HCT116 (cell line): ENCODE data around the gene FOXP2. TPM values are rescaled to one million over a fixed set of nuclear protein-coding genes. Genes with fewer than 3 reads are reported as not detected.

Source experiments
- ATAC-seq: fragments of 200-7000 bp; cut with Tn5 transposase; 2 replicates; pipeline ENCODE4 v1.9.1; 2020; ENCODE audit warnings: mild to moderate bottlenecking, moderate library complexity
- BruUV-seq: library from RNA; stranded (reverse); fragments of 400-500 nt; replicated peaks from 2 replicates; lab custom pipeline; 2021; lab: Mats Ljungman, UMichigan
- CTCF ChIA-PET: fragments of 300-600 bp; sonication (Branson Sonifier 250); formaldehyde crosslinking; loops from one replicate; lab custom pipeline; 2021; ENCODE audit warnings: antibody characterized with exemption; lab: Charles Lee
- POLR2A ChIA-PET: fragments of 300-600, 350-600 bp; sonication (Branson Sonifier 250); formaldehyde crosslinking; loops from one replicate; lab custom pipeline; 2021; ENCODE audit warnings: antibody characterized with exemption; lab: Charles Lee
- RAD21 ChIA-PET, 2 experiments: fragments of 300-600 bp; sonication (Branson Sonifier 250); formaldehyde crosslinking; loops; one replicate each; lab custom pipeline; 2023; ENCODE audit warnings: low total read pairs in 2 of 2; ENCODE audit not compliant: uncharacterized antibody in 2 of 2, unreplicated experiment in 2 of 2, low non-redundant PET in 1 of 2; lab: Charles Lee
- DNase-seq: peaks from one replicate; pipeline ENCODE4 v3.0.0-alpha.2; 2010; ENCODE audit warnings: low read depth, low spot score
- H2AFZ ChIP-seq: fragments of 200-600 bp; shearing (Covaris generic), sonication (generic); 2 replicates; pipeline ENCODE4 v1.6.1; 2017; ENCODE audit warnings: low read depth, mixed run types, mixed read lengths, antibody characterized with exemption, low read length; ENCODE audit not compliant: poor library complexity, severe bottlenecking
- H3K27ac ChIP-seq: 2 replicates; pipeline ENCODE4 v1.5.1; 2012; ENCODE audit warnings: low read depth, low read length
- H3K27me3 ChIP-seq: fragments of 200-600 bp; sonication (generic); 2 replicates; pipeline ENCODE4 v1.6.1; 2016; ENCODE audit warnings: mixed run types, low read length, mixed read lengths; ENCODE audit not compliant: insufficient read depth
- H3K36me3 ChIP-seq, 2 experiments: fragments of 200-500 bp in 1 of 2; fragments of 200-600 bp in 1 of 2; sonication (Bioruptor generic) in 1 of 2; sonication (generic) in 1 of 2; 2 replicates each; pipeline versions ENCODE4 v1.5.1 to v1.6.1; 2014 to 2016; ENCODE audit warnings: low read length in 2 of 2, inconsistent platforms in 1 of 2, mixed read lengths in 1 of 2, mixed run types in 1 of 2; ENCODE audit not compliant: insufficient read depth in 2 of 2, control insufficient read depth in 1 of 2
- H3K4me1 ChIP-seq, 2 experiments: fragments of 200-600 bp in 1 of 2; sonication (generic) in 1 of 2; 2 replicates each; pipeline versions ENCODE4 v1.5.1 to v1.6.1; 2012 to 2017; ENCODE audit warnings: low read length in 2 of 2, inconsistent platforms in 1 of 2, mild to moderate bottlenecking in 1 of 2, mixed read lengths in 1 of 2, mixed run types in 1 of 2, moderate library complexity in 1 of 2; ENCODE audit not compliant: insufficient read depth in 2 of 2, control insufficient read depth in 1 of 2
- H3K4me2 ChIP-seq: fragments of 200-600 bp; sonication (generic); 2 replicates; pipeline ENCODE4 v1.6.1; 2017; ENCODE audit warnings: mixed run types, low read length, mixed read lengths
- H3K4me3 ChIP-seq, 2 experiments: fragments of 200-600 bp in 1 of 2; sonication (generic) in 1 of 2; replicated peaks in 1 of 2; 2 replicates each; pipeline ENCODE4 v1.5.1; 2011 to 2016; ENCODE audit warnings: low read length in 2 of 2, control low read depth in 1 of 2, low read depth in 1 of 2, mild to moderate bottlenecking in 1 of 2, mixed read lengths in 1 of 2, mixed run types in 1 of 2
- H3K79me2 ChIP-seq: fragments of 200-600 bp; sonication (generic); 2 replicates; pipeline ENCODE4 v1.6.1; 2017; ENCODE audit warnings: mild to moderate bottlenecking, mixed run types, low read length, moderate library complexity, mixed read lengths; ENCODE audit not compliant: insufficient read depth
- H3K9ac ChIP-seq: fragments of 200-600 bp; sonication (generic); 2 replicates; pipeline ENCODE4 v1.6.1; 2016; ENCODE audit warnings: low read length, mixed read lengths
- H3K9me2 ChIP-seq: fragments of 200-600 bp; sonication (generic), shearing (Covaris generic); 2 replicates; pipeline ENCODE4 v1.6.1; 2017; ENCODE audit warnings: mixed run types, mild to moderate bottlenecking, moderate library complexity; ENCODE audit not compliant: insufficient read depth
- H3K9me3 ChIP-seq, 2 experiments: fragments of 200-500 bp in 1 of 2; fragments of 200-600 bp in 1 of 2; sonication (Bioruptor generic) in 1 of 2; sonication (generic) in 1 of 2; 2 replicates each; pipeline ENCODE4 v1.6.1; 2014 to 2017; ENCODE audit warnings: low read length in 2 of 2, mixed read lengths in 2 of 2, inconsistent platforms in 1 of 2, low read depth in 1 of 2, mild to moderate bottlenecking in 1 of 2, mixed run types in 1 of 2, moderate library complexity in 1 of 2; ENCODE audit not compliant: control insufficient read depth in 1 of 2, insufficient read depth in 1 of 2
- H4K20me1 ChIP-seq: fragments of 200-600 bp; sonication (generic), shearing (Covaris generic); 2 replicates; pipeline ENCODE4 v1.6.1; 2017; ENCODE audit warnings: mixed run types, mild to moderate bottlenecking, moderate library complexity; ENCODE audit not compliant: insufficient read depth
- CEBPB ChIP-seq: IDR thresholded peaks from 2 replicates; pipeline ENCODE4 v1.6.1; 2012; ENCODE audit warnings: low read depth
- FOSL1 ChIP-seq: IDR thresholded peaks from 2 replicates; pipeline ENCODE4 v1.6.1; 2012; ENCODE audit warnings: low read depth
- POLR2A ChIP-seq: IDR thresholded peaks from 2 replicates; pipeline ENCODE4 v1.7.0; 2011; ENCODE audit warnings: borderline replicate concordance; ENCODE audit not compliant: insufficient read depth, insufficient read length; ENCODE audit errors: extremely low read depth
- POLR2AphosphoS5 ChIP-seq: IDR thresholded peaks from 2 replicates; pipeline ENCODE4 v1.6.1; 2011; ENCODE audit warnings: mild to moderate bottlenecking, low read depth, low read length, moderate library complexity
- RAD21 ChIP-seq: IDR thresholded peaks from 2 replicates; pipeline ENCODE4 v1.6.1; 2012; ENCODE audit warnings: low read depth, mild to moderate bottlenecking
- TCF7L2 ChIP-seq: IDR thresholded peaks from 2 replicates; pipeline ENCODE4 v1.7.0; 2011; ENCODE audit warnings: borderline replicate concordance, inconsistent platforms; ENCODE audit not compliant: insufficient read depth, insufficient read length; ENCODE audit errors: extremely low read depth
- ZFX ChIP-seq: fragments of 450-650 bp; IDR thresholded peaks from 2 replicates; pipeline ENCODE4 v1.6.1; 2017
- ZNF274 ChIP-seq: fragments of 200-500 bp; sonication (Bioruptor generic); IDR thresholded peaks from 2 replicates; pipeline ENCODE4 v1.6.1; 2014; ENCODE audit warnings: mild to moderate bottlenecking, low read depth, low read length, inconsistent platforms
- intact Hi-C: fragments of 100-400 bp; cut with micrococcal nuclease; formaldehyde crosslinking; loops from 2 replicates; pipeline ENCODE4 v1.10.0; 2022
- total RNA-seq: library from RNA; stranded (reverse); gene quantifications from one replicate; pipeline ENCODE4 v1.2.1, GENCODE V29; 2021; ENCODE audit not compliant: unreplicated experiment
- TF ChIP-seq, protein P1 (sequence below): IDR thresholded peaks from 2 replicates; pipeline ENCODE4 v1.6.1; 2012
- TF ChIP-seq, protein P2 (sequence below): IDR thresholded peaks from 2 replicates; pipeline ENCODE4 v1.6.1; 2012; ENCODE audit warnings: low read depth
- TF ChIP-seq, protein P3 (sequence below), 3 experiments: fragments of 200-600 bp in 1 of 3; sonication (generic) in 1 of 3; IDR thresholded peaks in 2 of 3; conservative IDR thresholded peaks in 1 of 3; 2 replicates each; pipeline ENCODE4 v1.5.1; 2012 to 2017; ENCODE audit warnings: low read depth in 2 of 3, low read length in 2 of 3, antibody characterized with exemption in 1 of 3, borderline replicate concordance in 1 of 3, control low read depth in 1 of 3, mild to moderate bottlenecking in 1 of 3, mixed read lengths in 1 of 3, mixed run types in 1 of 3, moderate library complexity in 1 of 3; ENCODE audit not compliant: insufficient read depth in 1 of 3

FOXP2 gene
- total RNA-seq, 1 experiment from 2014 or later, result 2.5 TPM

GRCh38 chr7:114589436-114589835 lies 174.8 kb downstream of the FOXP2 start:
- intact Hi-C loops, result no loop called here
- no peak overlapping the region for H3K4me3 ChIP-seq
- no TSS peak for BruUV-seq

GRCh38 chr7:114590298-114590697 lies 175.7 kb downstream of the FOXP2 start:
- ChIA-PET POLR2A (no interaction called here), RAD21 (no interaction called here), CTCF (no interaction called here)
- no TSS peak for BruUV-seq
- H3K9me2 ChIP-seq, result no peaks in the 10 kb centered on the region
- H3K9me3 ChIP-seq, result no peaks in the 10 kb centered on the region
- H3K9ac ChIP-seq, result no peak overlapping the region
- H2AFZ ChIP-seq, result no peak overlapping the region
- no peaks in the 10 kb centered on the region for H3K27me3 ChIP-seq
- ATAC-seq, result no peak
- H4K20me1 ChIP-seq, result no peaks in the 10 kb centered on the region
- H3K4me3 ChIP-seq, result no peak overlapping the region
- H3K36me3 ChIP-seq, result no peaks in the 10 kb centered on the region
- no peaks in the 10 kb centered on the region for H3K79me2 ChIP-seq
- no peak overlapping the region for H3K4me2 ChIP-seq
- no peaks in the 10 kb centered on the region for H3K4me1 ChIP-seq
- no peak overlapping the region for H3K27ac ChIP-seq
- intact Hi-C loops, result no loop called here
- no peak for DNase-seq
- no peak for TF ChIP-seq POLR2AphosphoS5
- TF ChIP-seq POLR2A, result no peak
- no peak for TF ChIP-seq ZFX
- TF ChIP-seq, protein P1, sequence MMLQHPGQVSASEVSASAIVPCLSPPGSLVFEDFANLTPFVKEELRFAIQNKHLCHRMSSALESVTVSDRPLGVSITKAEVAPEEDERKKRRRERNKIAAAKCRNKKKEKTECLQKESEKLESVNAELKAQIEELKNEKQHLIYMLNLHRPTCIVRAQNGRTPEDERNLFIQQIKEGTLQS, result no peak
- TF ChIP-seq, protein P2, sequence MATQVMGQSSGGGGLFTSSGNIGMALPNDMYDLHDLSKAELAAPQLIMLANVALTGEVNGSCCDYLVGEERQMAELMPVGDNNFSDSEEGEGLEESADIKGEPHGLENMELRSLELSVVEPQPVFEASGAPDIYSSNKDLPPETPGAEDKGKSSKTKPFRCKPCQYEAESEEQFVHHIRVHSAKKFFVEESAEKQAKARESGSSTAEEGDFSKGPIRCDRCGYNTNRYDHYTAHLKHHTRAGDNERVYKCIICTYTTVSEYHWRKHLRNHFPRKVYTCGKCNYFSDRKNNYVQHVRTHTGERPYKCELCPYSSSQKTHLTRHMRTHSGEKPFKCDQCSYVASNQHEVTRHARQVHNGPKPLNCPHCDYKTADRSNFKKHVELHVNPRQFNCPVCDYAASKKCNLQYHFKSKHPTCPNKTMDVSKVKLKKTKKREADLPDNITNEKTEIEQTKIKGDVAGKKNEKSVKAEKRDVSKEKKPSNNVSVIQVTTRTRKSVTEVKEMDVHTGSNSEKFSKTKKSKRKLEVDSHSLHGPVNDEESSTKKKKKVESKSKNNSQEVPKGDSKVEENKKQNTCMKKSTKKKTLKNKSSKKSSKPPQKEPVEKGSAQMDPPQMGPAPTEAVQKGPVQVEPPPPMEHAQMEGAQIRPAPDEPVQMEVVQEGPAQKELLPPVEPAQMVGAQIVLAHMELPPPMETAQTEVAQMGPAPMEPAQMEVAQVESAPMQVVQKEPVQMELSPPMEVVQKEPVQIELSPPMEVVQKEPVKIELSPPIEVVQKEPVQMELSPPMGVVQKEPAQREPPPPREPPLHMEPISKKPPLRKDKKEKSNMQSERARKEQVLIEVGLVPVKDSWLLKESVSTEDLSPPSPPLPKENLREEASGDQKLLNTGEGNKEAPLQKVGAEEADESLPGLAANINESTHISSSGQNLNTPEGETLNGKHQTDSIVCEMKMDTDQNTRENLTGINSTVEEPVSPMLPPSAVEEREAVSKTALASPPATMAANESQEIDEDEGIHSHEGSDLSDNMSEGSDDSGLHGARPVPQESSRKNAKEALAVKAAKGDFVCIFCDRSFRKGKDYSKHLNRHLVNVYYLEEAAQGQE, result no peak
- TF ChIP-seq TCF7L2, result no peak
- TF ChIP-seq FOSL1, result no peak
- TF ChIP-seq, protein P3, sequence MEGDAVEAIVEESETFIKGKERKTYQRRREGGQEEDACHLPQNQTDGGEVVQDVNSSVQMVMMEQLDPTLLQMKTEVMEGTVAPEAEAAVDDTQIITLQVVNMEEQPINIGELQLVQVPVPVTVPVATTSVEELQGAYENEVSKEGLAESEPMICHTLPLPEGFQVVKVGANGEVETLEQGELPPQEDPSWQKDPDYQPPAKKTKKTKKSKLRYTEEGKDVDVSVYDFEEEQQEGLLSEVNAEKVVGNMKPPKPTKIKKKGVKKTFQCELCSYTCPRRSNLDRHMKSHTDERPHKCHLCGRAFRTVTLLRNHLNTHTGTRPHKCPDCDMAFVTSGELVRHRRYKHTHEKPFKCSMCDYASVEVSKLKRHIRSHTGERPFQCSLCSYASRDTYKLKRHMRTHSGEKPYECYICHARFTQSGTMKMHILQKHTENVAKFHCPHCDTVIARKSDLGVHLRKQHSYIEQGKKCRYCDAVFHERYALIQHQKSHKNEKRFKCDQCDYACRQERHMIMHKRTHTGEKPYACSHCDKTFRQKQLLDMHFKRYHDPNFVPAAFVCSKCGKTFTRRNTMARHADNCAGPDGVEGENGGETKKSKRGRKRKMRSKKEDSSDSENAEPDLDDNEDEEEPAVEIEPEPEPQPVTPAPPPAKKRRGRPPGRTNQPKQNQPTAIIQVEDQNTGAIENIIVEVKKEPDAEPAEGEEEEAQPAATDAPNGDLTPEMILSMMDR (IDR thresholded peaks at IDR 0.05 in 2 of 3, conservative IDR thresholded peaks at IDR 0.05 in 1 of 3; ENCODE audit: borderline replicate concordance in 1 of 3, insufficient read depth in 1 of 3, low read depth in 2 of 3, low read length in 2 of 3), result no peak

More at GRCh38 chr7:114589436-114589835, 174.8 kb downstream of the FOXP2 start:
- Histone ChIP-seq H2AFZ (no peak overlapping the region), H3K36me3 (no peaks in the 10 kb centered on the region), H3K9ac (no peak overlapping the region), H3K9me3 (no peaks in the 10 kb centered on the region), H3K79me2 (no peaks in the 10 kb centered on the region), H3K4me2 (no peak overlapping the region), H3K27me3 (no peaks in the 10 kb centered on the region), H4K20me1 (no peaks in the 10 kb centered on the region), H3K4me1 (no peaks in the 10 kb centered on the region), H3K9me2 (no peaks in the 10 kb centered on the region), H3K27ac (no peak overlapping the region)
- CTCF ChIA-PET, result no interaction called here
- DNase-seq (no peak), ATAC-seq (no peak)
- RAD21 ChIA-PET, result no interaction called here
- POLR2A ChIA-PET, result no interaction called here
- no peak for TF ChIP-seq RAD21
- TF ChIP-seq, protein P3 (IDR thresholded peaks at IDR 0.05 in 2 of 3, conservative IDR thresholded peaks at IDR 0.05 in 1 of 3; ENCODE audit: borderline replicate concordance in 1 of 3, insufficient read depth in 1 of 3, low read depth in 2 of 3, low read length in 2 of 3), result no peak
- no peak for TF ChIP-seq TCF7L2
- TF ChIP-seq CEBPB, result no peak
- no peak for TF ChIP-seq ZNF274
